K562 (cell line): ENCODE measurements around the gene NFAM1. TPM values are rescaled to one million over a fixed set of nuclear protein-coding genes. Genes with fewer than 3 reads are reported as not detected.
A peak's percentile ranks its signal among the peaks of the same experiment; 100 is the strongest.

Experiments
- BCOR ChIP-seq: fragments of 450-650 bp; IDR thresholded peaks from 2 replicates; pipeline ENCODE4 v1.6.1; 2016
- BDP1 ChIP-seq: IDR thresholded peaks from 3 replicates; pipeline ENCODE4 v1.6.1; 2011; ENCODE audit not compliant: insufficient read length, insufficient read depth
- BRCA1 ChIP-seq, 2 experiments: fragments of 450-650 bp in 1 of 2; sonication (generic) in 1 of 2; formaldehyde crosslinking in 1 of 2; IDR thresholded peaks; 2 replicates each; pipeline versions ENCODE4 v1.5.0 to v1.6.1; 2017 to 2020; ENCODE audit warnings: mild to moderate bottlenecking in 1 of 2, missing genetic modification reagents in 1 of 2
- CBFA2T3 ChIP-seq: fragments of 450-650 bp; IDR thresholded peaks from 2 replicates; pipeline ENCODE4 v1.6.1; 2017
- CBFB ChIP-seq: sonication (generic); formaldehyde crosslinking; IDR thresholded peaks from 2 replicates; pipeline ENCODE4 v1.4.0; 2020; ENCODE audit warnings: mild to moderate bottlenecking, missing genetic modification reagents
- DDX20 ChIP-seq: fragments of 450-650 bp; IDR thresholded peaks from 2 replicates; pipeline ENCODE4 v1.6.1; 2016; ENCODE audit warnings: missing genetic modification characterization, low read depth, mild to moderate bottlenecking, missing compliant biosample characterization, moderate library complexity
- HDAC8 ChIP-seq: fragments of 450-650 bp; IDR thresholded peaks from 2 replicates; pipeline ENCODE4 v1.6.1; 2016; ENCODE audit warnings: mild to moderate bottlenecking, missing genetic modification characterization, moderate library complexity, missing compliant biosample characterization
- HNRNPLL ChIP-seq: fragments of 200-400 bp; formaldehyde crosslinking; IDR thresholded peaks from 2 replicates; pipeline ENCODE4 v1.6.1; 2017; ENCODE audit warnings: low read length, low read depth, mild to moderate bottlenecking; ENCODE audit not compliant: poor library complexity, severe bottlenecking
- KDM2B ChIP-seq: fragments of 250-450 bp; sonication (Bioruptor Pico); IDR thresholded peaks from 2 replicates; pipeline ENCODE4 v1.8.0; 2021; ENCODE audit warnings: mild to moderate bottlenecking, moderate library complexity
- NUFIP1 ChIP-seq: fragments of 450-650 bp; IDR thresholded peaks from 2 replicates; pipeline ENCODE4 v1.6.1; 2018; ENCODE audit not compliant: partially characterized antibody
- POLR2AphosphoS2 ChIP-seq: IDR thresholded peaks from 2 replicates; pipeline ENCODE4 v1.6.1; 2012; ENCODE audit warnings: low read length, improper control_type of control experiment
- RBM14 ChIP-seq: fragments of 200-400 bp; formaldehyde crosslinking; IDR thresholded peaks from 2 replicates; pipeline ENCODE4 v1.6.1; 2018; ENCODE audit warnings: low read depth, mild to moderate bottlenecking, low read length, moderate library complexity, borderline replicate concordance; ENCODE audit not compliant: insufficient read depth
- SPI1 ChIP-seq: IDR thresholded peaks from 2 replicates; pipeline ENCODE4 v1.6.1; 2011; ENCODE audit warnings: low read depth, low read length, control low read depth, borderline replicate concordance
- STAT5A ChIP-seq: IDR thresholded peaks from 2 replicates; pipeline ENCODE4 v1.6.1; 2012; ENCODE audit warnings: low read length, inconsistent platforms, borderline replicate concordance
- YBX1 ChIP-seq: fragments of 450-650 bp; IDR thresholded peaks from 2 replicates; pipeline ENCODE4 v1.7.1; 2016; ENCODE audit warnings: mild to moderate bottlenecking
- ZBTB8A ChIP-seq: fragments of 450-650 bp; IDR thresholded peaks from 2 replicates; pipeline ENCODE4 v1.6.1; 2018; ENCODE audit warnings: mild to moderate bottlenecking, moderate library complexity; ENCODE audit not compliant: partially characterized antibody
- ZNF3 ChIP-seq: fragments of 250-450 bp; sonication (Bioruptor Pico); IDR thresholded peaks from 2 replicates; pipeline ENCODE4 v1.5.0; 2021; ENCODE audit warnings: mild to moderate bottlenecking, moderate library complexity
- polyA plus RNA-seq, 8 experiments: library from polyadenylated mRNA; depleted of rRNA in 4 of 8; stranded (reverse) in 5 of 8; unstranded in 3 of 8; fragments of >200 nt; fragmentation: Nextera tagmentation in 2 of 8; fragmentation: Illumina TruSeq in 1 of 8; extraction: Ambion mirVana in 2 of 8; extraction: Trizol in 1 of 8; gene quantifications; 2 replicates each; pipeline versions ENCODE4 v1.2.1 to v1.2.3, GENCODE V29; 2011 to 2014; ENCODE audit warnings: inconsistent platforms in 1 of 8, missing spikeins in 1 of 8
- total RNA-seq, 7 experiments: library from RNA; depleted of rRNA in 6 of 7; stranded (reverse); fragments of >200 nt in 6 of 7; fragmentation: Illumina TruSeq in 2 of 7; extraction: Trizol in 2 of 7; gene quantifications; 2 replicates each; pipeline versions ENCODE4 v1.2.1 to v1.2.3, GENCODE V29; 2011 to 2021; ENCODE audit warnings: low replicate concordance in 1 of 7
- TF ChIP-seq, protein P1 (sequence below): sonication (generic); formaldehyde crosslinking; IDR thresholded peaks from 2 replicates; pipeline ENCODE4 v1.8.0; 2022; ENCODE audit warnings: missing genetic modification reagents, mild to moderate bottlenecking, moderate library complexity, borderline replicate concordance
- TF ChIP-seq, protein P2 (sequence below): sonication (generic); formaldehyde crosslinking; IDR thresholded peaks from 2 replicates; pipeline ENCODE4 v1.8.0; 2023; ENCODE audit warnings: missing genetic modification reagents, mild to moderate bottlenecking, borderline replicate concordance
- TF ChIP-seq, protein P3 (sequence below): fragments of 150-350 bp; conservative IDR thresholded peaks from 2 replicates; pipeline ENCODE4 v1.6.1; 2014; ENCODE audit warnings: low read length

The NFAM1 gene
- total and polyA plus RNA-seq, 9 of the 15 experiments (the other 6 are each of a cell fraction or from before 2014, with no cell fraction given): 0.01 to 0.18 (median 0.03) TPM; not detected in 5

DNA sequence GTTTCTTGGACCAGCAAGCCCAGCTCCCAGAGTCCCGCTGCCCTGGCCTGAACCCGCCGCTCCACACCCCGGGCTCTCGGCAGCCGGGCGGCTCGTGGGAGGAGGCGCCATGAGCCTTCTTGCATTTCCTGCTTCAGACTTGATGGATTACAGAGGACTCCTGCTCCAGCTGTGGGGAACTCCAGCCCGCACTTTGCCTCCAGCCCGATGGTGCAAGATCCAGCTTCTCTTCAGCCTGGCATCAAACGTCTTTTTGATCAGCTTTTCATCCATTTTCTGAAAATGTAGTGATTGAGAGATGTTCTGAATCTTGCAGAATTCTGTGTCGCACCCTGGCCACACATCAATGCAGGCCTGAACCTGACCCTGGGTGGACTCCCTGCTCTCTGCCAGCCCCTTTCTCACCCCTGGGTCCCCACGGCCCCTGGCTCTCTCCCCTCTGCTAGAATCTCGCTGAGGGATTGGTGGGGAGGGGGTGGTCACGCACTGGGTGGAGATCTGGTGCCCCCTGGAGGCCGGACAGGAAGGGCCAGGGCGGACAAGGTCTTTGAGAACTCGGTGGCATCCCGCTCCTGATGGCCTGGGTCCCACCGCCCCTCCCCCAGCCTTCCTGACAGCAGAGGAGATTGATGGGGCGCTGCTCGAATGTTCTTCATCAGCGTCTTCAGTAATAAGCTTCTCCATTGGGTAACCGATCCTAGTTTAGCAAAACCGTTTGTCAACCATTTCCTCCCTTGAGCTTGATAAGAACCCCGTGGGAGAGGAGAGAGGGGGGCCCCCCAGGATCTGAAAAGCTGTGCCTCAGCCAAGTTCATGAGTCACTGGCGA, 12.1 kb upstream of the NFAM1 start (continued):
- peak; percentile 46; the same call in 1 of the 2 replicates for TF ChIP-seq SPI1
- TF ChIP-seq YBX1: no peak
- TF ChIP-seq, protein P1, sequence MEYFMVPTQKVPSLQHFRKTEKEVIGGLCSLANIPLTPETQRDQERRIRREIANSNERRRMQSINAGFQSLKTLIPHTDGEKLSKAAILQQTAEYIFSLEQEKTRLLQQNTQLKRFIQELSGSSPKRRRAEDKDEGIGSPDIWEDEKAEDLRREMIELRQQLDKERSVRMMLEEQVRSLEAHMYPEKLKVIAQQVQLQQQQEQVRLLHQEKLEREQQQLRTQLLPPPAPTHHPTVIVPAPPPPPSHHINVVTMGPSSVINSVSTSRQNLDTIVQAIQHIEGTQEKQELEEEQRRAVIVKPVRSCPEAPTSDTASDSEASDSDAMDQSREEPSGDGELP (CRISPR knock-in tag): peak; percentile 68
- TF ChIP-seq RBM14: no peak
- TF ChIP-seq, protein P2, sequence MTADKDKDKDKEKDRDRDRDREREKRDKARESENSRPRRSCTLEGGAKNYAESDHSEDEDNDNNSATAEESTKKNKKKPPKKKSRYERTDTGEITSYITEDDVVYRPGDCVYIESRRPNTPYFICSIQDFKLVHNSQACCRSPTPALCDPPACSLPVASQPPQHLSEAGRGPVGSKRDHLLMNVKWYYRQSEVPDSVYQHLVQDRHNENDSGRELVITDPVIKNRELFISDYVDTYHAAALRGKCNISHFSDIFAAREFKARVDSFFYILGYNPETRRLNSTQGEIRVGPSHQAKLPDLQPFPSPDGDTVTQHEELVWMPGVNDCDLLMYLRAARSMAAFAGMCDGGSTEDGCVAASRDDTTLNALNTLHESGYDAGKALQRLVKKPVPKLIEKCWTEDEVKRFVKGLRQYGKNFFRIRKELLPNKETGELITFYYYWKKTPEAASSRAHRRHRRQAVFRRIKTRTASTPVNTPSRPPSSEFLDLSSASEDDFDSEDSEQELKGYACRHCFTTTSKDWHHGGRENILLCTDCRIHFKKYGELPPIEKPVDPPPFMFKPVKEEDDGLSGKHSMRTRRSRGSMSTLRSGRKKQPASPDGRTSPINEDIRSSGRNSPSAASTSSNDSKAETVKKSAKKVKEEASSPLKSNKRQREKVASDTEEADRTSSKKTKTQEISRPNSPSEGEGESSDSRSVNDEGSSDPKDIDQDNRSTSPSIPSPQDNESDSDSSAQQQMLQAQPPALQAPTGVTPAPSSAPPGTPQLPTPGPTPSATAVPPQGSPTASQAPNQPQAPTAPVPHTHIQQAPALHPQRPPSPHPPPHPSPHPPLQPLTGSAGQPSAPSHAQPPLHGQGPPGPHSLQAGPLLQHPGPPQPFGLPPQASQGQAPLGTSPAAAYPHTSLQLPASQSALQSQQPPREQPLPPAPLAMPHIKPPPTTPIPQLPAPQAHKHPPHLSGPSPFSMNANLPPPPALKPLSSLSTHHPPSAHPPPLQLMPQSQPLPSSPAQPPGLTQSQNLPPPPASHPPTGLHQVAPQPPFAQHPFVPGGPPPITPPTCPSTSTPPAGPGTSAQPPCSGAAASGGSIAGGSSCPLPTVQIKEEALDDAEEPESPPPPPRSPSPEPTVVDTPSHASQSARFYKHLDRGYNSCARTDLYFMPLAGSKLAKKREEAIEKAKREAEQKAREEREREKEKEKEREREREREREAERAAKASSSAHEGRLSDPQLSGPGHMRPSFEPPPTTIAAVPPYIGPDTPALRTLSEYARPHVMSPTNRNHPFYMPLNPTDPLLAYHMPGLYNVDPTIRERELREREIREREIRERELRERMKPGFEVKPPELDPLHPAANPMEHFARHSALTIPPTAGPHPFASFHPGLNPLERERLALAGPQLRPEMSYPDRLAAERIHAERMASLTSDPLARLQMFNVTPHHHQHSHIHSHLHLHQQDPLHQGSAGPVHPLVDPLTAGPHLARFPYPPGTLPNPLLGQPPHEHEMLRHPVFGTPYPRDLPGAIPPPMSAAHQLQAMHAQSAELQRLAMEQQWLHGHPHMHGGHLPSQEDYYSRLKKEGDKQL (CRISPR knock-in tag): no peak
- TF ChIP-seq ZBTB8A: no peak
- TF ChIP-seq HNRNPLL: no peak
- TF ChIP-seq NUFIP1: no peak
- no peak for TF ChIP-seq CBFB (CRISPR knock-in tag)
- TF ChIP-seq KDM2B (CRISPR knock-in tag): no peak
- TF ChIP-seq BDP1: no peak
- TF ChIP-seq ZNF3 (CRISPR knock-in tag): no peak
- TF ChIP-seq STAT5A: no peak
- 0 out of 2 replicates have a peak, but pooled peaks have one; percentile 3 for TF ChIP-seq HDAC8
- peak; percentile 59 for TF ChIP-seq CBFA2T3
- TF ChIP-seq DDX20: no peak
- no peak for TF ChIP-seq POLR2AphosphoS2
- no peak for TF ChIP-seq BRCA1 (IDR thresholded peaks at IDR 0.05)
- no peak for TF ChIP-seq BRCA1 (CRISPR knock-in tag; IDR thresholded peaks at IDR 0.05)
- no peak for TF ChIP-seq BCOR
- TF ChIP-seq, protein P3, sequence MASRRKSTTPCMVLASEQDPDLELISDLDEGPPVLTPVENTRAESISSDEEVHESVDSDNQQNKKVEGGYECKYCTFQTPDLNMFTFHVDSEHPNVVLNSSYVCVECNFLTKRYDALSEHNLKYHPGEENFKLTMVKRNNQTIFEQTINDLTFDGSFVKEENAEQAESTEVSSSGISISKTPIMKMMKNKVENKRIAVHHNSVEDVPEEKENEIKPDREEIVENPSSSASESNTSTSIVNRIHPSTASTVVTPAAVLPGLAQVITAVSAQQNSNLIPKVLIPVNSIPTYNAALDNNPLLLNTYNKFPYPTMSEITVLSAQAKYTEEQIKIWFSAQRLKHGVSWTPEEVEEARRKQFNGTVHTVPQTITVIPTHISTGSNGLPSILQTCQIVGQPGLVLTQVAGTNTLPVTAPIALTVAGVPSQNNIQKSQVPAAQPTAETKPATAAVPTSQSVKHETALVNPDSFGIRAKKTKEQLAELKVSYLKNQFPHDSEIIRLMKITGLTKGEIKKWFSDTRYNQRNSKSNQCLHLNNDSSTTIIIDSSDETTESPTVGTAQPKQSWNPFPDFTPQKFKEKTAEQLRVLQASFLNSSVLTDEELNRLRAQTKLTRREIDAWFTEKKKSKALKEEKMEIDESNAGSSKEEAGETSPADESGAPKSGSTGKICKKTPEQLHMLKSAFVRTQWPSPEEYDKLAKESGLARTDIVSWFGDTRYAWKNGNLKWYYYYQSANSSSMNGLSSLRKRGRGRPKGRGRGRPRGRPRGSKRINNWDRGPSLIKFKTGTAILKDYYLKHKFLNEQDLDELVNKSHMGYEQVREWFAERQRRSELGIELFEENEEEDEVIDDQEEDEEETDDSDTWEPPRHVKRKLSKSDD: no peak
